Mesenchymal stem cell (in vitro differentiated cells and primary cell): ENCODE measurements around the gene NEU4.

ENCODE experiments used
- DNase-seq: peaks from one replicate; pipeline ENCODE4 v3.0.0-alpha.2; 2013
- H2AFZ ChIP-seq: one replicate; pipeline ENCODE4 v1.6.1; 2013; ENCODE audit warnings: low read depth, mild to moderate bottlenecking, control low read depth, inconsistent platforms, low read length, moderate library complexity
- H2AK5ac ChIP-seq: 2 replicates; pipeline ENCODE4 v1.6.1; 2013; ENCODE audit warnings: low read length, moderate library complexity, mild to moderate bottlenecking, inconsistent platforms; ENCODE audit not compliant: severe bottlenecking
- H2BK120ac ChIP-seq: one replicate; pipeline ENCODE4 v1.6.1; 2013; ENCODE audit warnings: low read depth, mild to moderate bottlenecking, inconsistent platforms, low read length, moderate library complexity
- H2BK12ac ChIP-seq, 2 experiments: one replicate each; pipeline ENCODE4 v1.6.1; 2013; ENCODE audit warnings: inconsistent platforms in 2 of 2, low read length in 2 of 2, mild to moderate bottlenecking in 2 of 2, moderate library complexity in 2 of 2, control low read depth in 1 of 2
- H2BK15ac ChIP-seq: one replicate; pipeline ENCODE4 v1.6.1; 2013; ENCODE audit warnings: mild to moderate bottlenecking, low read depth, inconsistent platforms; ENCODE audit not compliant: poor library complexity, severe bottlenecking
- H2BK5ac ChIP-seq: 2 replicates; pipeline ENCODE4 v1.6.1; 2013; ENCODE audit warnings: low read depth, mild to moderate bottlenecking, low read length, control low read depth, inconsistent platforms; ENCODE audit not compliant: poor library complexity, severe bottlenecking
- H3K14ac ChIP-seq, 2 experiments: one replicate each; pipeline ENCODE4 v1.6.1; 2013; ENCODE audit warnings: inconsistent platforms in 2 of 2, low read length in 2 of 2, control low read depth in 1 of 2, mild to moderate bottlenecking in 1 of 2, moderate library complexity in 1 of 2
- H3K18ac ChIP-seq, 2 experiments: one replicate each; pipeline ENCODE4 v1.6.1; 2013; ENCODE audit warnings: inconsistent platforms in 2 of 2, low read length in 2 of 2, control low read depth in 1 of 2, low read depth in 1 of 2, mild to moderate bottlenecking in 1 of 2
- H3K23ac ChIP-seq, 2 experiments: one replicate each; pipeline ENCODE4 v1.6.1; 2013; ENCODE audit warnings: inconsistent platforms in 2 of 2, low read length in 2 of 2, mild to moderate bottlenecking in 2 of 2, moderate library complexity in 2 of 2, control low read depth in 1 of 2
- H3K27ac ChIP-seq: 2 replicates; pipeline ENCODE4 v1.5.1; 2013; ENCODE audit warnings: mild to moderate bottlenecking, moderate library complexity, low read length, control low read depth, inconsistent platforms; ENCODE audit not compliant: poor library complexity, severe bottlenecking
- H3K27me3 ChIP-seq, 2 experiments: 2 replicates each; pipeline versions ENCODE4 v1.6.1 to v1.7.0; 2013; ENCODE audit warnings: low read length in 2 of 2, mild to moderate bottlenecking in 2 of 2, moderate library complexity in 2 of 2, control low read depth in 1 of 2, inconsistent platforms in 1 of 2; ENCODE audit not compliant: control insufficient read depth in 1 of 2, insufficient read depth in 1 of 2
- H3K36me3 ChIP-seq, 2 experiments: 2 replicates each; pipeline versions ENCODE4 v1.6.1 to v1.7.0; 2013; ENCODE audit warnings: low read length in 2 of 2, control low read depth in 1 of 2, inconsistent platforms in 1 of 2, low read depth in 1 of 2, mild to moderate bottlenecking in 1 of 2; ENCODE audit not compliant: insufficient read depth in 2 of 2, control insufficient read depth in 1 of 2
- H3K4ac ChIP-seq, 2 experiments: one replicate each; pipeline ENCODE4 v1.6.1; 2013; ENCODE audit warnings: inconsistent platforms in 2 of 2, low read length in 2 of 2, mild to moderate bottlenecking in 2 of 2, moderate library complexity in 2 of 2, control low read depth in 1 of 2, low read depth in 1 of 2
- H3K4me1 ChIP-seq: 2 replicates; pipeline ENCODE4 v1.6.1; 2013; ENCODE audit warnings: low read depth, low read length, control low read depth; ENCODE audit not compliant: control insufficient read depth, insufficient read depth
- H3K4me2 ChIP-seq: 2 replicates; pipeline ENCODE4 v1.6.1; 2013; ENCODE audit warnings: low read length, mild to moderate bottlenecking, inconsistent platforms; ENCODE audit not compliant: poor library complexity, severe bottlenecking
- H3K4me3 ChIP-seq, 2 experiments: 2 replicates each; pipeline versions ENCODE4 v1.5.1 to v1.7.0; 2013; ENCODE audit warnings: low read length in 2 of 2, mild to moderate bottlenecking in 2 of 2, control low read depth in 1 of 2, low read depth in 1 of 2; ENCODE audit not compliant: insufficient read depth in 1 of 2
- H3K79me1 ChIP-seq: replicated peaks from 2 replicates; pipeline ENCODE4 v1.6.1; 2013; ENCODE audit warnings: mild to moderate bottlenecking, control low read depth, low read length, inconsistent platforms; ENCODE audit not compliant: poor library complexity, severe bottlenecking
- H3K9ac ChIP-seq: 2 replicates; pipeline ENCODE4 v1.7.0; 2013; ENCODE audit warnings: mild to moderate bottlenecking, low read length, moderate library complexity
- H3K9me3 ChIP-seq: 2 replicates; pipeline ENCODE4 v1.7.0; 2013; ENCODE audit warnings: mild to moderate bottlenecking, low read length; ENCODE audit not compliant: control insufficient read depth
- H4K8ac ChIP-seq: one replicate; pipeline ENCODE4 v1.6.1; 2013; ENCODE audit warnings: inconsistent platforms, mild to moderate bottlenecking, low read length, moderate library complexity
- H4K91ac ChIP-seq: one replicate; pipeline ENCODE4 v1.6.1; 2013; ENCODE audit warnings: mild to moderate bottlenecking, low read length, inconsistent platforms
- WGBS: methylation state at CpG from one replicate; pipeline ENCODE4 v1.1.7; 2013; ENCODE audit warnings: mixed read lengths; 5-methylcytosine and 5-hydroxymethylcytosine counted together

The NEU4 gene

DNA sequence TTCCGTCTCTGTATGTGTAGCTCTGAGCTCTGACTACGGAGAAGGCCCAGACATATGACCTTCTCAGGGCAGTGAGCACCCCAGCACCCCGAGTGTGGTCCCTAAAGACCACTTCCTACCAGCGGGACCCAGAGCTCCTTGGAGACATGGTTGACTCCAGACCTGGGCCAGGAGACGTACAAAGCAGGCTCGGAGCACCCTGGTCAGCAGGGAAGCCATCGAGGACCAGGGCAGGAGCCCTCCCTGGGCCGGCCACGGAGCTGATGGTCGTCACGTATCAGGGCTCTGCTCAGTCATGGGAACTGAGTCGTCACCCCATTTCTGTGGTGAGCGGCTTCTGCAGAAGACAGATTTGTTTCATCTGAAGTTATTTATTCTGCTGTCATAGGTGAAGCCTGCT lies 12.8 kb upstream of the NEU4 start:
- Histone ChIP-seq H3K9me3 (no peaks in the 10 kb centered on the region), H2BK12ac (no peak overlapping the region), H4K91ac (no peak overlapping the region), H2BK120ac (no peak overlapping the region), H3K36me3 (no peaks in the 10 kb centered on the region), H3K23ac (no peak overlapping the region), H3K27me3 (peaks cover 13 to 54% of the 10 kb centered on the region in 2 experiments), H3K4me1 (peaks cover 2% of the 10 kb centered on the region), H3K4me3 (no peak overlapping the region), H3K9ac (no peak overlapping the region), H3K4me2 (no peak overlapping the region), H3K14ac (no peak overlapping the region), H3K4ac (no peak overlapping the region), H3K79me1 (no peaks in the 10 kb centered on the region), H3K18ac (no peak overlapping the region), H3K27ac (no peak overlapping the region), H2BK15ac (no peak overlapping the region), H4K8ac (no peak overlapping the region), H2AK5ac (no peak overlapping the region), H2BK5ac (no peak overlapping the region), H2AFZ (no peak overlapping the region)
- 91% methylated on average over 13 of the region's 13 CpGs for WGBS
- no peak for DNase-seq

DNA sequence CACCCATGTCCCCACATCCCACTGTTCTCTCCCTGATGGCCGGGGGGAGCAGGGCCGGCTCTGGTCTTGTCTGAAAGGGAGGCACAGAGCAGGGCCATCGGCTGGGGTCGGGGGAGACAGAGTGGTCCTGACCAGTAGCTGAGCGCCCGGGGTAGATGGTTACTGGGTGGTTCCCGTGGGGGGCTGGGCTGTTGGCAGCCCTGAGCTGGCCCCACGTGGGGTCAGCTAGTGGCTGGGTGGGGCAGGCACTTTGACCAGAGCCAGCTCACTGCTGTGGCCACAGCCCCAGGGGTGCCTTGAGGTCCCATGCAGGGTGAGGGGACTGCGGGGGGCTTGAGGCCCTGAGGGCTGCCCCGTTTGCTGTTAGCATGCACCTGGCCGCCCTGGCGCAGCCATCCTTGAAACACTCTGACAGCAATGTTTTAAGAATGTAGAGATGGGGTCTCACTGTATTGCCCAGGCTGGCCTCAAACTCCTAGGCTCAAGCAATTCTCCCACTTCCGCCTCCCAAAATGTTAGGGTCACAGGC lies 12.3 kb upstream of the NEU4 start:
- DNase-seq, result no peak
- H2AFZ ChIP-seq, result no peak overlapping the region
- H3K4me2 ChIP-seq, result no peak overlapping the region
- H3K36me3 ChIP-seq, result no peaks in the 10 kb centered on the region
- no peaks in the 10 kb centered on the region for H3K79me1 ChIP-seq
- no peak overlapping the region for H3K4ac ChIP-seq
- no peak overlapping the region for H4K91ac ChIP-seq
- H2BK15ac ChIP-seq, result no peak overlapping the region
- H3K18ac ChIP-seq, result no peak overlapping the region
- no peak overlapping the region for H4K8ac ChIP-seq
- H3K9ac ChIP-seq, result no peak overlapping the region
- no peak overlapping the region for H2BK5ac ChIP-seq
- no peak overlapping the region for H2BK120ac ChIP-seq
- H3K23ac ChIP-seq, result no peak overlapping the region
- H3K4me1 ChIP-seq, result peaks cover 2% of the 10 kb centered on the region
- H3K27me3 ChIP-seq, result peaks cover 13 to 53% of the 10 kb centered on the region in 2 experiments
- WGBS, result 90% methylated on average over 13 of the region's 13 CpGs
- H3K14ac ChIP-seq, result no peak overlapping the region
- H2BK12ac ChIP-seq, result no peak overlapping the region
- H2AK5ac ChIP-seq, result no peak overlapping the region
- no peak overlapping the region for H3K4me3 ChIP-seq
- no peaks in the 10 kb centered on the region for H3K9me3 ChIP-seq
- H3K27ac ChIP-seq, result no peak overlapping the region

DNA sequence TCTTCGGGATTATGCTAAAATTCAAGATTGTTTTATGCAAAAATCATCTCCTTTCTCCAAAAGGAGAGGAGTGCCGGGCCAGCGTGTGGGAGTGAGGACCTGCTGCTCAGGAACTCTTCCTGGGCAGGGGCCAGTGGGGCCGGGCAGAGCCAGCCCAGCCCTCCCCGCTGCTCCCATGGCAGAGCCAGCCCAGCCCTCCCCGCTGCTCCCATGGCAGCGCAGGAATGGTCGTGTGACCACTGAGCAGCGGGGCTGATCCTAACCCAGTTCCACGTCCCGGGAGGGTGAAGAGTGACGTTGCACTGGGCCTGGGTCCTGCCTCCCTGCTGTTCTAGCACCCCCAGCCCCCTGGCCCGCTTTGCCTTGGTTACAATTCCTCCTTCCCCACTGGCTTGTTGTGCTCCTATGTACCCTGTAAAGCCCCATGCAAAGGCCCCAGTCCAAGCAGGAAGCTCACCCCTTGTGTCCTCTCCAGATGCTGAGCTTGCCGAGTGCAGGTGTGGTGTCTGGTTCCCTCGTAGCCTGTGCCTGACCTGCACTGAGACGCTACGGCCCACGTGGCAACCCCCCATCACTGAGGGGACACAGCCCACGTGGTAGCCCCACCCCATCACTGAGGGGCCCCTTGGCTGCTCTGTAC lies 11.4 kb upstream of the NEU4 start:
- Histone ChIP-seq H3K9ac (no peak overlapping the region), H3K9me3 (no peaks in the 10 kb centered on the region), H3K4me3 (no peak overlapping the region), H2BK120ac (no peak overlapping the region), H2BK12ac (no peak overlapping the region), H3K23ac (no peak overlapping the region), H2BK5ac (no peak overlapping the region), H2BK15ac (no peak overlapping the region), H3K4me1 (peaks cover 4% of the 10 kb centered on the region), H3K79me1 (no peaks in the 10 kb centered on the region), H2AFZ (no peak overlapping the region), H4K91ac (no peak overlapping the region), H3K27me3 (peaks cover 13 to 61% of the 10 kb centered on the region in 2 experiments), H2AK5ac (no peak overlapping the region), H3K14ac (peak overlapping the region in 1 of 2 experiments; percentile 66), H3K27ac (no peak overlapping the region), H3K4ac (no peak overlapping the region), H3K18ac (no peak overlapping the region), H3K4me2 (no peak overlapping the region), H4K8ac (no peak overlapping the region), H3K36me3 (no peaks in the 10 kb centered on the region)
- no peak for DNase-seq
- 86% methylated on average over 19 of the region's 19 CpGs for WGBS

DNA sequence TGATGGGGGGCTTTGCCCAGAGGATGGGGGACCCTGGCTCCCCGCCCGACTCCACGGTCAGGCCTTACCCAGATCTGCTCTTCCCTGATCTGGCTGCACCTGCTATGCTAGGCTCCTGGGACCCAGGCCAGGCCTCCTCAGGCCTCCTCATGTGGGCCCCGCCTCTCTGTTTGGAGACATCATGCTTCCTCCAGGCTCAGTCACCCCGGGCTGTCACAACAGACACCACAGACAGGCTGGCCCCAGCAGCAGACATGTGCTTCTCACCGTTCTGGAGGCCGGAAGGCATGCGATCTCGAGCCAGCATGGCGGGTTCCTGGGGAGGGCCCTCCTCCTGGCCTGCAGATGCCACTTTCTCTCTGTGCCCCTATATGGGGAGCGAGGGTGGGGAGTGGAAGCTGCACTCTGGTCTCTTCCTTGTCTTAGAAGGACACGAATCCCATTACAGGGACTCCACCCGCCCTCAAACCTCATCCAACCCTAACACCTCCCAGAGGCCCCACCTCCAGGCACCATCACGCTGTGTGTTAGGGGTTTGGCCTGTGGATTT lies 10.8 kb upstream of the NEU4 start:
- Histone ChIP-seq H3K27me3 (peaks cover 13 to 67% of the 10 kb centered on the region in 2 experiments), H4K8ac (no peak overlapping the region), H2BK5ac (no peak overlapping the region), H2BK15ac (no peak overlapping the region), H3K36me3 (no peaks in the 10 kb centered on the region), H3K27ac (no peak overlapping the region), H3K4ac (no peak overlapping the region), H2BK120ac (no peak overlapping the region), H2AFZ (no peak overlapping the region), H3K18ac (no peak overlapping the region), H3K4me1 (peaks cover 4% of the 10 kb centered on the region), H2AK5ac (no peak overlapping the region), H2BK12ac (no peak overlapping the region), H3K9ac (no peak overlapping the region), H3K4me2 (no peak overlapping the region), H3K23ac (no peak overlapping the region), H4K91ac (no peak overlapping the region), H3K9me3 (no peaks in the 10 kb centered on the region), H3K14ac (peak overlapping the region in 1 of 2 experiments; percentile 66), H3K79me1 (no peaks in the 10 kb centered on the region), H3K4me3 (no peak overlapping the region)
- no peak for DNase-seq
- 82% methylated on average over 9 of the region's 14 CpGs for WGBS
